Endodermal cell (in vitro differentiated cells): Measurements from ENCODE around the gene ZNF678. TPM values are rescaled to one million over a fixed set of nuclear protein-coding genes. Genes with fewer than 3 reads are reported as not detected.

Experiments used
- DNase-seq: peaks from one replicate; pipeline ENCODE4 v3.0.0-alpha.2; 2017
- H3K27ac ChIP-seq: 2 replicates; pipeline ENCODE4 v1.5.1; 2013; ENCODE audit warnings: mild to moderate bottlenecking, low read depth, low read length, moderate library complexity
- H3K27me3 ChIP-seq: 2 replicates; pipeline ENCODE4 v1.6.1; 2013; ENCODE audit warnings: mild to moderate bottlenecking, low read length, moderate library complexity; ENCODE audit not compliant: insufficient read depth, control insufficient read depth, poor library complexity, severe bottlenecking
- H3K36me3 ChIP-seq: 2 replicates; pipeline ENCODE4 v1.7.0; 2013; ENCODE audit warnings: mild to moderate bottlenecking, low read length, moderate library complexity; ENCODE audit not compliant: control insufficient read depth, insufficient read depth
- H3K4me1 ChIP-seq: one replicate; pipeline ENCODE4 v1.7.0; 2013; ENCODE audit warnings: low read length; ENCODE audit not compliant: control insufficient read depth, insufficient read depth
- H3K4me3 ChIP-seq: 2 replicates; pipeline ENCODE4 v1.5.1; 2013; ENCODE audit warnings: mild to moderate bottlenecking, low read length, moderate library complexity
- H3K9ac ChIP-seq: 2 replicates; pipeline ENCODE4 v1.6.1; 2013; ENCODE audit warnings: mild to moderate bottlenecking, low read length, moderate library complexity; ENCODE audit not compliant: poor library complexity, severe bottlenecking; ENCODE audit errors: extremely low read depth
- H3K9me3 ChIP-seq: 2 replicates; pipeline ENCODE4 v1.6.1; 2013; ENCODE audit warnings: mild to moderate bottlenecking, low read length, moderate library complexity; ENCODE audit not compliant: control insufficient read depth
- H3K27ac Mint-ChIP-seq: 2 replicates; pipeline ENCODE4 v1.8.0; 2020; ENCODE audit warnings: mixed read lengths
- H3K27me3 Mint-ChIP-seq: 2 replicates; pipeline ENCODE4 v1.8.0; 2021; ENCODE audit warnings: mild to moderate bottlenecking, mixed read lengths; ENCODE audit not compliant: insufficient read depth
- H3K36me3 Mint-ChIP-seq: 2 replicates; pipeline ENCODE4 v1.8.0; 2020; ENCODE audit warnings: low read depth, mixed read lengths
- H3K4me1 Mint-ChIP-seq: 2 replicates; pipeline ENCODE4 v1.8.0; 2020; ENCODE audit warnings: mixed read lengths
- H3K4me3 Mint-ChIP-seq: 2 replicates; pipeline ENCODE4 v1.8.0; 2020; ENCODE audit warnings: mild to moderate bottlenecking, moderate library complexity, mixed read lengths
- H3K9me3 Mint-ChIP-seq: 2 replicates; pipeline ENCODE4 v1.8.0; 2020; ENCODE audit warnings: mild to moderate bottlenecking, mixed read lengths
- WGBS, 2 experiments: methylation state at CpG; one replicate each; pipeline versions ENCODE4 v1.1.5 to v1.1.7; 2013; ENCODE audit warnings: missing lambda C conversion rate in 2 of 2, mixed read lengths in 1 of 2; ENCODE audit not compliant: insufficient coverage in 1 of 2, insufficient read length in 1 of 2; 5-methylcytosine and 5-hydroxymethylcytosine counted together
- total RNA-seq, 2 donors: library from RNA; stranded (reverse); fragmentation: NEBNext Ultra II Directional in 1 of 2; extraction: Animal tissue kit (Norgen Biotek cat#: 25700) in 1 of 2; gene quantifications; 2 replicates in 1 of 2; 3 replicates in 1 of 2; pipeline ENCODE4 v1.2.1, GENCODE V29; 2021
- TF ChIP-seq, protein P1 (sequence below): fragments of 200-600 bp; sonication (generic); conservative IDR thresholded peaks from 2 replicates; pipeline ENCODE4 v1.5.0; 2021; ENCODE audit warnings: antibody characterized with exemption, mild to moderate bottlenecking

The ZNF678 gene
- total RNA-seq, 2 donors from 2014 or later, result 23.1 to 24.3 TPM

DNA sequence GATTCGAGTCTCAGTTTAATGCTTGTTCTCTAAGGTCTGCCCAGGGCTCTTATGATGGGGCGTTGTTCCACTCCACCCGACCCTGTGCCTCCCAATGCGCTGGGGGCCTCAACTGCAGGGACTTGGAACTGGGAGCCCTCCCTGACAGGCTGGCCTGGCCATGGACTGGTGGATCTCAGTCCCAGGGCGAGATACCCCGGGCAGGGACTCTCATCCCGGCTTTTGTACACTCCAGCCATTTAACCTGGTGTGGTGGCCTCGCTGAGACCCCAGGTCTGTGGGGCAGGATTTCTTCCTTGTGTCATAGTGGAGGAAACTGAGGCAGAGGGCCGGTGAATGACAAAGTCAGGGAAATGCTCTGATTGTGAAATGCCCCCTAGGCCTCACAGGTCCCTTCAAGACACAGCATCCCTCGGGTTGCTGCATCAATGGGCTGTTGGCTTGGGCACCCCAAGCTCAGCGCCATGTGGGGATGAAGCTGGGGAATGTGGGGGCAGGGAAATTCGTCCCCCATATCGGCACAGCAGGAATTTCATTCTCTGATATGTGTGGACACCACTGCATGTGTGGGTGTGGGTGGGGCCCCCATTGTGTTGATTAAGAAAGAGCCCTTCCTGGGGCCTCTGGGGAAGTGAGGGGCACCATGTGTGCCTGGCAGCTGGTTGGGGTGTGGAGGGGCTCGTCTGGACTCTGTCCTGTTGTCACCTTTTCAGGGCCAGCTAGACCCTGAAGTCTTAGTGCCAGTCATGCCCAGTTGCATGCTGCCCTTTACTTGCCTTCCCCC is 19.9 kb upstream of the ZNF678 start:
- peak overlapping the region; percentile 58 for H3K27ac Mint-ChIP-seq
- Histone ChIP-seq H3K27ac (no peak overlapping the region), H3K9ac (no peak overlapping the region), H3K27me3 (peaks cover 9% of the 10 kb centered on the region), H3K9me3 (peaks cover 5% of the 10 kb centered on the region), H3K4me1 (no peaks in the 10 kb centered on the region), H3K36me3 (no peaks in the 10 kb centered on the region), H3K4me3 (peak overlapping the region; percentile 70)
- H3K36me3 Mint-ChIP-seq, result no peaks in the 10 kb centered on the region
- peaks cover 2% of the 10 kb centered on the region for H3K9me3 Mint-ChIP-seq
- peaks cover 26% of the 10 kb centered on the region for H3K27me3 Mint-ChIP-seq
- no peaks in the 10 kb centered on the region for H3K4me1 Mint-ChIP-seq
- WGBS, 2 experiments, result 96 to 98% methylated on average over 9 to 13 of the region's 14 CpGs
- TF ChIP-seq, protein P1, sequence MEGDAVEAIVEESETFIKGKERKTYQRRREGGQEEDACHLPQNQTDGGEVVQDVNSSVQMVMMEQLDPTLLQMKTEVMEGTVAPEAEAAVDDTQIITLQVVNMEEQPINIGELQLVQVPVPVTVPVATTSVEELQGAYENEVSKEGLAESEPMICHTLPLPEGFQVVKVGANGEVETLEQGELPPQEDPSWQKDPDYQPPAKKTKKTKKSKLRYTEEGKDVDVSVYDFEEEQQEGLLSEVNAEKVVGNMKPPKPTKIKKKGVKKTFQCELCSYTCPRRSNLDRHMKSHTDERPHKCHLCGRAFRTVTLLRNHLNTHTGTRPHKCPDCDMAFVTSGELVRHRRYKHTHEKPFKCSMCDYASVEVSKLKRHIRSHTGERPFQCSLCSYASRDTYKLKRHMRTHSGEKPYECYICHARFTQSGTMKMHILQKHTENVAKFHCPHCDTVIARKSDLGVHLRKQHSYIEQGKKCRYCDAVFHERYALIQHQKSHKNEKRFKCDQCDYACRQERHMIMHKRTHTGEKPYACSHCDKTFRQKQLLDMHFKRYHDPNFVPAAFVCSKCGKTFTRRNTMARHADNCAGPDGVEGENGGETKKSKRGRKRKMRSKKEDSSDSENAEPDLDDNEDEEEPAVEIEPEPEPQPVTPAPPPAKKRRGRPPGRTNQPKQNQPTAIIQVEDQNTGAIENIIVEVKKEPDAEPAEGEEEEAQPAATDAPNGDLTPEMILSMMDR, result no peak
- no peak for DNase-seq
- peak overlapping the region; percentile 46 for H3K4me3 Mint-ChIP-seq

DNA sequence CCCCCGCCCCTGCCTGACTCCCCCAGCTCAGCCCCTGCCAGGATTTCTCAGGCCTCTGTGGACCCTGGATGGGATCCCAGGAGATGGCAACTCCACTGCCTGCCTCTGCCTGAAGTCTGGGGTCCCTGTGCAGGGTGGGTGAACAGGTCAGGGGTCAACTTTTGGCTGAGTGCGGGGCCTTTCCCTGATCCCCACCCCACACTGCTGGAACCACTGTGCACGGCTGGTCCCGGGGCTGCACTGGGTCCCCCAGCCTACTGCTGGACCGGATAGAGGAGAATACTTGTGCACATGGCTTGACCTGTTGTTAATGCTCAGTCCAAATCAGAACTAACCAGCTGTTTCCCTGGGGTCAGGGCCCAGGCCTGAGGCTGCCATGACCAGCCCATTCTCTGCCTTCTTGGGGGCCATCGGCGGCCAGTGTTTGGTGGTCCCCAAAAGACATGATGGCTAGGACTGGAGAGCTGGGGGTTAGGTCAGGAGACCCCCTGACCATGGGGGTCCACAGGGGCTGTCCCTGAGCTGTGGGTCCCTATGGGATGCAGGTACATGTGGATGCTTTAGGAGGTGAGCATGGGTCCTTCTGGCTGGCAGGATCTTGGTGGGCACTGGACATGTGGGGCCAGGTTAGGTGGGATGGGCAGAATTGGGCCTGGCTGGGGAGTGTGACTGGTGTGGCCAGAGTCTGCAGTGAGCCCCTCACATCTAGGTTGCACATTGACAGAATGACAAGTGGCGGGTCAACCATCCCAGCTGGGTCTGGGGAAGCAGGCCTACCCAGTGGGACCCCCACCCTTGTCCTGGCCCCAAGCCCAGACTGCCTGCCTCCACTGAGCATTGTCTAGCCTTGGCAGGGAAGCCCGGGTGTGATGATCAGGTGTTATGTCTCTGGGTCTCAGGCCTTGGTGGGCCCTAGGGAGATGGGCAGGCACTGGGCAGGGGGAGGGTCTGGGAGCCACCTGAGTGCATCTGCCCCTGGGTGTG is 19.0 kb upstream of the ZNF678 start:
- Histone ChIP-seq H3K4me3 (no peak overlapping the region), H3K4me1 (no peaks in the 10 kb centered on the region), H3K9ac (no peak overlapping the region), H3K27me3 (peaks cover 9% of the 10 kb centered on the region), H3K36me3 (no peaks in the 10 kb centered on the region), H3K27ac (no peak overlapping the region), H3K9me3 (peaks cover 5% of the 10 kb centered on the region)
- Mint-ChIP-seq H3K9me3 (peaks cover 2% of the 10 kb centered on the region), H3K4me3 (no peak overlapping the region), H3K4me1 (no peaks in the 10 kb centered on the region), H3K27ac (no peak overlapping the region), H3K36me3 (no peaks in the 10 kb centered on the region), H3K27me3 (peaks cover 24% of the 10 kb centered on the region)
- WGBS, 2 experiments, result 91 to 94% methylated on average over 4 to 9 of the region's 9 CpGs
- DNase-seq, result no peak
- TF ChIP-seq, protein P1, result no peak

DNA sequence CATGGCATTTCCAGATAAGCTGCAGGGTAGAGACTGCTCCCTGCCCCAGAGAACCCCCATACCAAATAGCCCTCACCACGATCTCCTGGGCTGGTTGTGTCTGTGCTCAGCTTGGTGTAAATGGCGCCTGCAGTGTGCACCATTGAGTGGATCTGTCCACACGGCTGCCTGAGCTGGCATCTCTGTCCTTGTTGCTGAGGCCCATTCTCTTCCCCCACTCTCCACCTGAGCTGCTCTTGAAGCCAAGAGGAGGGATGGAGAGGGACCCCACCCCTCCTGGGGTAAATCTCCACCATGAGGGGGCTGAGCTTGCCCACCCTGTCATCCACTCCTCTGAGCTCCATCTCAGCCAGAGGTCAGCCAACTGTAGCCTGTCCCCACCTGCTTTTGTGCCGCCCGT is 18.0 kb upstream of the ZNF678 start:
- no peak overlapping the region for H3K4me3 Mint-ChIP-seq

More for the DNA sequence above, 18.0 kb upstream of the ZNF678 start:
- H3K27ac Mint-ChIP-seq, result no peak overlapping the region
- Histone ChIP-seq H3K36me3 (no peaks in the 10 kb centered on the region), H3K9ac (no peak overlapping the region), H3K4me1 (no peaks in the 10 kb centered on the region), H3K4me3 (no peak overlapping the region), H3K27me3 (peaks cover 9% of the 10 kb centered on the region), H3K9me3 (peaks cover 7% of the 10 kb centered on the region), H3K27ac (no peak overlapping the region)
- peaks cover 25% of the 10 kb centered on the region for H3K27me3 Mint-ChIP-seq
- DNase-seq, result no peak
- TF ChIP-seq, protein P1, result no peak
- 90% methylated on average over 5 of the region's 5 CpGs; no CpG with 5 or more reads in 1 of the 2 experiments for WGBS, 2 experiments
- H3K36me3 Mint-ChIP-seq, result no peaks in the 10 kb centered on the region
- H3K4me1 Mint-ChIP-seq, result no peaks in the 10 kb centered on the region
- H3K9me3 Mint-ChIP-seq, result peaks cover 8% of the 10 kb centered on the region
